ENCODE results near the gene ARL8B.
A peak's percentile ranks its signal among the peaks of the same experiment; 100 is the strongest.
"Not testable (repeated sequence)": the region's sequence is repeated elsewhere in the genome, so short reads cannot be mapped to it uniquely, and the experiment has no call there.

ARL8B gene

GRCh38 chr3:5122030-5122740 lies at the start of gene ARL8B:
ARL8B (plus strand) TSS chr3:5122292; CDS start chr3:5122466, 174 bp downstream.
- DNase-seq: peak; percentile 84

GRCh38 chr3:5073374-5074085 lies 48.6 kb upstream of the ARL8B start:
- no peak for DNase-seq

GRCh38 chr3:5078151-5078550 lies 43.9 kb upstream of the ARL8B start:
- no peak for DNase-seq

GRCh38 chr3:5079761-5080160 lies 42.3 kb upstream of the ARL8B start:
- DNase-seq: no peak

GRCh38 chr3:5080779-5081550 lies 41.1 kb upstream of the ARL8B start:
- DNase-seq: no peak

GRCh38 chr3:5081973-5082788 lies 39.9 kb upstream of the ARL8B start:
- not testable (repeated sequence) for DNase-seq

GRCh38 chr3:5082789-5083115 lies 39.3 kb upstream of the ARL8B start:
- DNase-seq: no peak

GRCh38 chr3:5084224-5084623 lies 37.9 kb upstream of the ARL8B start:
- no peak for DNase-seq

- DNase-seq: no peak
Measured at GRCh38 chr3:5086708-5087107, 35.4 kb upstream of the ARL8B start.

GRCh38 chr3:5087209-5087608 lies 34.9 kb upstream of the ARL8B start:
- DNase-seq: no peak

GRCh38 chr3:5090197-5090596 lies 31.9 kb upstream of the ARL8B start:
- no peak for DNase-seq

GRCh38 chr3:5092018-5092417 lies 30.1 kb upstream of the ARL8B start:
- DNase-seq: no peak

GRCh38 chr3:5093731-5094130 lies 28.4 kb upstream of the ARL8B start:
- no peak for DNase-seq

GRCh38 chr3:5095886-5096285 lies 26.2 kb upstream of the ARL8B start:
- no peak for DNase-seq

GRCh38 chr3:5096336-5097008 lies 25.6 kb upstream of the ARL8B start:
- DNase-seq: no peak

- DNase-seq: no peak
Measured at GRCh38 chr3:5098346-5098745, 23.7 kb upstream of the ARL8B start.

GRCh38 chr3:5102532-5102931 lies 19.6 kb upstream of the ARL8B start:
- DNase-seq: no peak

- DNase-seq: no peak
Measured at GRCh38 chr3:5103743-5104142, 18.3 kb upstream of the ARL8B start.

GRCh38 chr3:5105050-5105449 lies 17.0 kb upstream of the ARL8B start:
- no peak for DNase-seq

GRCh38 chr3:5106371-5106770 lies 15.7 kb upstream of the ARL8B start:
- not testable (repeated sequence) for DNase-seq

GRCh38 chr3:5106933-5107334 lies 15.2 kb upstream of the ARL8B start:
- not testable (repeated sequence) for DNase-seq

GRCh38 chr3:5110337-5110736 lies 11.8 kb upstream of the ARL8B start:
- DNase-seq: no peak
